Vagina (tissue), 2 donors: ENCODE data around the gene CTDSPL2. TPM values are rescaled to one million over a fixed set of nuclear protein-coding genes. Genes with fewer than 3 reads are reported as not detected.
"Not testable (repeated sequence)": the region's sequence is repeated elsewhere in the genome, so short reads cannot be mapped to it uniquely, and the experiment has no call there.

ENCODE experiments used
- DNase-seq, 2 donors: peaks; one replicate each; pipeline ENCODE4 v3.0.0-alpha.2; 2017; ENCODE audit errors: extremely low spot score in 2 of 2
- H3K27ac ChIP-seq: fragments of 200-600 bp; sonication (generic); one replicate; pipeline ENCODE4 v1.5.1; 2019
- H3K27me3 ChIP-seq: fragments of 200-600 bp; sonication (generic); one replicate; pipeline ENCODE4 v1.5.1; 2019
- H3K36me3 ChIP-seq, 2 donors: fragments of 200-600 bp; sonication (generic); one replicate each; pipeline ENCODE4 v1.5.1; 2017 to 2019
- H3K4me1 ChIP-seq: fragments of 200-600 bp; sonication (generic); one replicate; pipeline ENCODE4 v1.5.1; 2019
- H3K4me3 ChIP-seq, 2 donors: fragments of 200-600 bp; sonication (generic); 1 replicate in 1 of 2; 2 replicates in 1 of 2; pipeline ENCODE4 v1.5.1; 2016 to 2019
- H3K9me3 ChIP-seq: fragments of 200-600 bp; sonication (generic); one replicate; pipeline ENCODE4 v1.5.1; 2019
- CTCF ChIP-seq, 3 experiments: fragments of 450-650 bp in 2 of 3; fragments of 200-600 bp in 1 of 3; sonication (generic) in 1 of 3; IDR thresholded peaks; one replicate each; pipeline ENCODE4 v1.5.1; 2017 to 2019; ENCODE audit warnings: antibody characterized with exemption in 3 of 3, mild to moderate bottlenecking in 2 of 3, moderate library complexity in 2 of 3
- POLR2A ChIP-seq, 2 donors: fragments of 450-650 bp; IDR thresholded peaks; one replicate each; pipeline ENCODE4 v1.6.1; 2017; ENCODE audit warnings: antibody characterized with exemption in 2 of 2, mild to moderate bottlenecking in 2 of 2, moderate library complexity in 2 of 2
- POLR2AphosphoS5 ChIP-seq, 2 donors: sonication (generic); formaldehyde crosslinking; IDR thresholded peaks; one replicate each; pipeline ENCODE4 v1.9.0; 2017; ENCODE audit warnings: antibody characterized with exemption in 2 of 2, mild to moderate bottlenecking in 2 of 2, low read depth in 1 of 2; ENCODE audit not compliant: insufficient read depth in 1 of 2
- intact Hi-C: fragments of 100-400 bp; cut with DNase I; formaldehyde crosslinking; loops from one replicate; pipeline ENCODE4 v1.15.1; 2023
- total RNA-seq: library from RNA; depleted of rRNA; stranded (reverse); fragments of >200 nt; gene quantifications from one replicate; pipeline ENCODE4 v1.2.3, GENCODE V29; 2016

CTDSPL2 gene
- total RNA-seq, 1 donor from 2014 or later = 37.1 TPM

GRCh38 chr15:44537735-44538240 lies 110.4 kb downstream of the CTDSPL2 start:
- TF ChIP-seq POLR2A (IDR thresholded peaks at IDR 0.05) (no peak), CTCF (IDR thresholded peaks at IDR 0.05) (no peak), POLR2AphosphoS5 (IDR thresholded peaks at IDR 0.05; ENCODE audit: insufficient read depth in 1 of 2, low read depth in 1 of 2) (no peak)
- Histone ChIP-seq H3K9me3 (no peaks in the 10 kb centered on the region), H3K27ac (peak overlapping the region; percentile 97), H3K4me1 (peaks cover 57% of the 10 kb centered on the region), H3K4me3 (peak overlapping the region; percentile 64 to 91), H3K36me3 (no peaks in the 10 kb centered on the region), H3K27me3 (no peaks in the 10 kb centered on the region)
- no peak for DNase-seq
- intact Hi-C loops = no loop called here

- Histone ChIP-seq H3K9me3 (no peaks in the 10 kb centered on the region), H3K36me3 (no peaks in the 10 kb centered on the region), H3K27ac (no peak overlapping the region), H3K4me3 (no peak overlapping the region), H3K27me3 (no peaks in the 10 kb centered on the region), H3K4me1 (peaks cover 76% of the 10 kb centered on the region)
- TF ChIP-seq POLR2AphosphoS5 (IDR thresholded peaks at IDR 0.05; ENCODE audit: insufficient read depth in 1 of 2, low read depth in 1 of 2) (no peak), CTCF (IDR thresholded peaks at IDR 0.05) (no peak), POLR2A (IDR thresholded peaks at IDR 0.05) (no peak)
- intact Hi-C loops = no loop called here
- no peak for DNase-seq
These were observed 114.0 kb downstream of the CTDSPL2 start for GRCh38 chr15:44541282-44541958.

GRCh38 chr15:44542596-44542995 lies 115.2 kb downstream of the CTDSPL2 start:
- H3K36me3 ChIP-seq = no peaks in the 10 kb centered on the region
- H3K9me3 ChIP-seq = no peaks in the 10 kb centered on the region
- H3K4me1 ChIP-seq = peaks cover 84% of the 10 kb centered on the region
- H3K27me3 ChIP-seq = no peaks in the 10 kb centered on the region
- no peak overlapping the region for H3K27ac ChIP-seq
- no peak overlapping the region for H3K4me3 ChIP-seq
- TF ChIP-seq POLR2AphosphoS5 (IDR thresholded peaks at IDR 0.05; ENCODE audit: insufficient read depth in 1 of 2, low read depth in 1 of 2) (no peak), POLR2A (IDR thresholded peaks at IDR 0.05) (no peak), CTCF (IDR thresholded peaks at IDR 0.05) (no peak)
- no peak for DNase-seq
- intact Hi-C loops = no loop called here

GRCh38 chr15:44544745-44545144 lies 117.3 kb downstream of the CTDSPL2 start:
- H3K27ac ChIP-seq, H3K4me3 ChIP-seq, DNase-seq, intact Hi-C loops, H3K27me3 ChIP-seq, H3K36me3 ChIP-seq, H3K9me3 ChIP-seq: not testable (repeated sequence)
- H3K4me1 ChIP-seq = peaks cover 67% of the 10 kb centered on the region

- no peak for DNase-seq
- H3K27ac ChIP-seq = no peak overlapping the region
- intact Hi-C loops = no loop called here
- peaks cover 68% of the 10 kb centered on the region for H3K4me1 ChIP-seq
- no peak overlapping the region for H3K4me3 ChIP-seq
- no peaks in the 10 kb centered on the region for H3K9me3 ChIP-seq
- TF ChIP-seq POLR2A (IDR thresholded peaks at IDR 0.05) = no peak
- no peak for TF ChIP-seq POLR2AphosphoS5 (IDR thresholded peaks at IDR 0.05; ENCODE audit: insufficient read depth in 1 of 2, low read depth in 1 of 2)
- no peak for TF ChIP-seq CTCF (IDR thresholded peaks at IDR 0.05)
- no peaks in the 10 kb centered on the region for H3K27me3 ChIP-seq
- no peaks in the 10 kb centered on the region for H3K36me3 ChIP-seq
These were observed 118.7 kb downstream of the CTDSPL2 start for GRCh38 chr15:44545913-44546802.

GRCh38 chr15:44549152-44549551 lies 121.7 kb downstream of the CTDSPL2 start:
- H3K4me3 ChIP-seq, H3K27me3 ChIP-seq, H3K27ac ChIP-seq, H3K9me3 ChIP-seq, intact Hi-C loops, DNase-seq: not testable (repeated sequence)
- Histone ChIP-seq H3K36me3 (peaks cover 0 to 25% of the 10 kb centered on the region in 2 donors), H3K4me1 (peaks cover 39% of the 10 kb centered on the region)
